ENCODE data around the gene TMC2. TPM values are rescaled to one million over a fixed set of nuclear protein-coding genes. Genes with fewer than 3 reads are reported as not detected.

Gene TMC2
- total and polyA plus RNA-seq, 2 of the 8 experiments (the other 6 are each of a cell fraction or from before 2014, with no cell fraction given) = not detected

GRCh38 chr20:2563116-2563515, 26.7 kb downstream of the TMC2 start (continued):
- TF ChIP-seq HDAC2 (IDR thresholded peaks at IDR 0.05; ENCODE audit: borderline replicate concordance in 1 of 2, low read depth in 2 of 2, low read length in 2 of 2) (no peak), GABPA (IDR thresholded peaks at IDR 0.05; ENCODE audit: borderline replicate concordance, insufficient read depth, low read length) (no peak), NANOG (IDR thresholded peaks at IDR 0.05; ENCODE audit: insufficient read depth, low read depth, low read length, poor library complexity, severe bottlenecking) (no peak), YY1 (IDR thresholded peaks at IDR 0.05; ENCODE audit: low read depth, low read length) (no peak)
- TF ChIP-seq, protein P1, sequence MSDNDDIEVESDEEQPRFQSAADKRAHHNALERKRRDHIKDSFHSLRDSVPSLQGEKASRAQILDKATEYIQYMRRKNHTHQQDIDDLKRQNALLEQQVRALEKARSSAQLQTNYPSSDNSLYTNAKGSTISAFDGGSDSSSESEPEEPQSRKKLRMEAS (IDR thresholded peaks at IDR 0.05) = no peak

Measured in H1 (cell line).